ENCODE results near the gene GRAP2.

The GRAP2 gene

DNA sequence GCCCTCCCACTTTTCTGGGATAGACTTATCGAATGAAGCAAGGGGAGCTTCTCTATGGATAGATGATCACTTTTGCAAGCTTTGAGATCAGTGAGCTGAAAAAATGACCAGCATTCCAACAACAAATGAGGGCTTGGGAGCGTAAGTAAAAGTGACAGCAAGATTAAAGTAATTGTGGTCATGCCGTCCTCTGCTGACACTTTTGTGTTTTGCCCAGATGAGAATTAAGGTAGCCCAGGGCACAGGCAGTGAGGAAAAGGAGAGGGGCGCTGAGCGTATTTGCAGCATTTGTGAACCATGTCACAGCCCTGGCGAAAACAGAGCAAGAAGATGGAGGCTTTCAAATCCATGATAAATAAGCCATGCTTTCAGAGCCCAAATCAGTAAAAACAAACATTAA lies 34.7 kb downstream of the GRAP2 start:
- no peak for DNase-seq (ENCODE audit: low read depth, low spot score)
- CTCF ChIA-PET = no interaction called here
- POLR2A ChIA-PET = no interaction called here
- no peak overlapping the region for H3K4me3 ChIP-seq (ENCODE audit: low read depth, low read length)
- TF ChIP-seq, protein P1, sequence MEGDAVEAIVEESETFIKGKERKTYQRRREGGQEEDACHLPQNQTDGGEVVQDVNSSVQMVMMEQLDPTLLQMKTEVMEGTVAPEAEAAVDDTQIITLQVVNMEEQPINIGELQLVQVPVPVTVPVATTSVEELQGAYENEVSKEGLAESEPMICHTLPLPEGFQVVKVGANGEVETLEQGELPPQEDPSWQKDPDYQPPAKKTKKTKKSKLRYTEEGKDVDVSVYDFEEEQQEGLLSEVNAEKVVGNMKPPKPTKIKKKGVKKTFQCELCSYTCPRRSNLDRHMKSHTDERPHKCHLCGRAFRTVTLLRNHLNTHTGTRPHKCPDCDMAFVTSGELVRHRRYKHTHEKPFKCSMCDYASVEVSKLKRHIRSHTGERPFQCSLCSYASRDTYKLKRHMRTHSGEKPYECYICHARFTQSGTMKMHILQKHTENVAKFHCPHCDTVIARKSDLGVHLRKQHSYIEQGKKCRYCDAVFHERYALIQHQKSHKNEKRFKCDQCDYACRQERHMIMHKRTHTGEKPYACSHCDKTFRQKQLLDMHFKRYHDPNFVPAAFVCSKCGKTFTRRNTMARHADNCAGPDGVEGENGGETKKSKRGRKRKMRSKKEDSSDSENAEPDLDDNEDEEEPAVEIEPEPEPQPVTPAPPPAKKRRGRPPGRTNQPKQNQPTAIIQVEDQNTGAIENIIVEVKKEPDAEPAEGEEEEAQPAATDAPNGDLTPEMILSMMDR (IDR thresholded peaks at IDR 0.05; ENCODE audit: insufficient read depth, low read length, missing control alignments) = no peak

DNA sequence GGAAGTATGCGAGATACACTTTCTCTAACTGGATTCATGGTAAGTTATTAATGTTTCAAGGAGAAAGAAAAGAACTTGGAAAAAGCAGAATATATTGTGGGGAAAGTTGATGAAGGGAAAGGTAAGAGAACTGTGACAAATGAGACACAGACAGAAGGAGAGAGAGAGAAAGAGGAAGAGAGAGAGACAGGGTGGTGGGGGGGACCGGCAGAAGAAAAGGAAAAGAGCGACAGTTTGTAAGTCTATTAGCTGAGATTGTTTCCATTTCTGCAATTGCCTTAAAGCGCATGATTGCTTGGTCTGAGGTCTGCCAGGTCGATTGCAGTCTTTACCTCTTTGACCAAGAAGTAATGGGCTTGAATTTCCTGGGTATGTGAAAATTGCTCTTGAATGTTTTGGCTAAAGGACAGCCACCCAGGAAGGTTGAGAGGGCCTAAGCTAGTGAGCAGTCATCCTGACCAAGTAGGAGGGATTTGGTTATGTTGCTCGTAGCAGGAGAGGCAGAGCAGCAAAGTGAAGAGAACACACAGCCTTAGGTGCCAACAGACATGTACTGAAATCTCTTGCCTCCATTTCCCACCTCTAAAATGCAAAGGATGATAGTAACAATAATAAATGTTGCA lies 35.8 kb downstream of the GRAP2 start:
- no peak overlapping the region for H3K4me3 ChIP-seq (ENCODE audit: low read depth, low read length)
- ChIA-PET CTCF (interaction anchor here (1.0 kb wide), 1 partner anchor 9 kb away, joined by 3 read pairs; no protein-coding TSS in a partner anchor), POLR2A (no interaction called here)
- no peak for DNase-seq (ENCODE audit: low read depth, low spot score)
- TF ChIP-seq, protein P1 (IDR thresholded peaks at IDR 0.05; ENCODE audit: insufficient read depth, low read length, missing control alignments) = no peak

DNA sequence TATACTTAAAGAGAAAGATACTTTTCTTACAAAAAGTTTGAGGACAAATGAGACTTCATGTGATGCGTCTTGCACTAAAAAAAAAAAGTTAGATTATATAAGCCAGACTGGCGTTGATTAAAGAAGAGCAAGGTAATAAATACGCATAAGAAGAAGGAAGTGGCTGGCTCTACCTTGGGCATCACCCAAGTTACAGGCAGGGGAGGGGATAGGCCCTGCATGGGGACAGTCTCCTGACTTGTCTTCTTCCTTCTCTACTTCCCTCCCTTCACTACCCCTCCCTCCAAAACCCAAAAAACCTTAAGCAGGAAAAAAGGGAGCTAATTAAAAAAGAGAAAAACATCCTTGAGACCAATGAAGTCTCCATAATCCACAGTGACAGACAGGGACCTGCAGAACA lies 37.0 kb downstream of the GRAP2 start:
- H3K4me3 ChIP-seq (ENCODE audit: low read depth, low read length) = no peak overlapping the region
- ChIA-PET CTCF (interaction anchor here (0.6 kb wide), 1 partner anchor 206 kb away, joined by 3 read pairs; no protein-coding TSS in a partner anchor), POLR2A (no interaction called here)
- TF ChIP-seq, protein P1 (IDR thresholded peaks at IDR 0.05; ENCODE audit: insufficient read depth, low read length, missing control alignments) = no peak
- DNase-seq (ENCODE audit: low read depth, low spot score) = no peak

DNA sequence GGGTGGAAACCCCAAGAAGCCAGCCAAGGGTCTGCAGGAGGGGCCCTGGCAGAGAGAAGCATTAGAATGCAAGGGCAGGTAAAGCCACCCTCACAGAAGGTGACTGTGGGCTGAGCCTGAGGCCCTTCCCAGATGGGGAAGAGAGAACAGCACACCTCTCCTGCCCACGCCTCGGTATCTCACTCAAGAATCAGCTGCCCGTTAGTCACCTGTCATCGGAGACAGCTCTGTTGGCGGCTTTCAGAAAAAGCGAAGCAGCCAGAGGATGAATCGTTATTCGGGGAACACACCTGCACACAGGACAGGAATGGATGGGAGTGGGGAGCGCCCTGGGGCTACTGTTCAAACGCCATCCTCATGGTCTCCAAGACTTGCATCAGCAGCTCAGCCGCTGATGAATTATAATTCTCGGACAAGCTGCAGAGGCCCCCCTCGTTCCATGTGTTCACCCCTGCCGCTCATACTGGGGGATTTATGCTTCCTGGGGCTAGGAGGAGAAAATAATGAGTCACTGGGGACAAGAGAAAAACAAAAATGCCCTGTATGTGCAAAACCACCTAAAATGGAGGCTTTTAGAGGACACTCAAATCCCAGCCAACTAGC lies 37.7 kb downstream of the GRAP2 start:
- TF ChIP-seq, protein P1 (IDR thresholded peaks at IDR 0.05; ENCODE audit: insufficient read depth, low read length, missing control alignments) = no peak
- ChIA-PET POLR2A (no interaction called here), CTCF (no interaction called here)

DNA sequence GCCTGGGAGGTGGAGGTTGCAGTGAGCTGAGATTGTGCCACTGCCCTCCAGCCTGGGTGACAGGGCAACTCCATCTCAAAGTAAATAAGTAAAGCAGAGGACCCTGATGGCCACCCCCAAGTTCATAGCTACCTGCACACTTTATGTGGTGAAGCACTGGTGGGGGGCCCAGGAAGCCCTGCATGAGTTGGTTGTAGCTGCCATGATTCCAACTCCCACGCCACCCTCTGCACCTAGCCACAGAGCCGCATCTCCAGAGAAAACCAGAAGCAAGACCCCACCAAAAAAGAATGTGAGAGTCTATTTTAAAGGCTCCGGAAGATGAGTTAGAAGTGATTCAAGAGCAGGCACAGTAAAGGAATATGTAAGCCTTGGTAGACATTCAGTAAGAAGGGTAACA lies 38.9 kb downstream of the GRAP2 start:
- TF ChIP-seq, protein P1 (IDR thresholded peaks at IDR 0.05; ENCODE audit: insufficient read depth, low read length, missing control alignments) = no peak
- ChIA-PET POLR2A (no interaction called here), CTCF (no interaction called here)
- no peak for DNase-seq (ENCODE audit: low read depth, low spot score)
- no peak overlapping the region for H3K4me3 ChIP-seq (ENCODE audit: low read depth, low read length)

More for the DNA sequence above, 37.7 kb downstream of the GRAP2 start:
- no peak for DNase-seq (ENCODE audit: low read depth, low spot score)
- H3K4me3 ChIP-seq (ENCODE audit: low read depth, low read length) = no peak overlapping the region

DNA sequence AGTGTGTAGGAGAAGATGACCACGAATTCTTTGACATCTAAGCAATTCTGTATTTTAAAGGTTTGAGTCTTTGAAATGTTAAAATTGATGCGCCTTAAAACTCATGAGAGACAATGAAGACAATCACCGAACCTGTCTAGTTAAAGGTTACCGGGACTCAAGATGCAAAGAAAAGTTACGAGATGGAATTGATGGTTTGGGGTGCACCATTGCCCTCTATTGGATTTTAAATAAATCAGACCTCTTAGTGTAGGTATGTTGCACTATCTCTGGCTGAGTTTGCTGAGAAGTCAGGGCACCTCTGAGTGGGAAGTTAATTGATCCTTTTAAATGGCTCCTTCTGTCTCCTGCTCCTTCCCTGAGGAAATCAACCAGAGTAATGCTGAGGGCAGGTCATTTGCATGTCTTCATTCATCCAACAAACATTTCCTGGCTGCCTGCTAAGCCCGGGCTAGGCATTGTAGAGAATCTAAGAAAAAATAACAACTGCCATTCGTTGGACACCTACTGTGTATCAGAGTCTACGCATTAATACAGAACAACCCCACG lies 39.9 kb downstream of the GRAP2 start:
- POLR2A ChIA-PET = no interaction called here
- CTCF ChIA-PET = no interaction called here
- DNase-seq (ENCODE audit: low read depth, low spot score) = no peak
- TF ChIP-seq, protein P1 (IDR thresholded peaks at IDR 0.05; ENCODE audit: insufficient read depth, low read length, missing control alignments) = no peak
- no peak overlapping the region for H3K4me3 ChIP-seq (ENCODE audit: low read depth, low read length)
